Measurements from ENCODE around the gene TPST1. TPM values are rescaled to one million over a fixed set of nuclear protein-coding genes. Genes with fewer than 3 reads are reported as not detected.
"Not testable (repeated sequence)": the region's sequence is repeated elsewhere in the genome, so short reads cannot be mapped to it uniquely, and the experiment has no call there.

The TPST1 gene
- total RNA-seq, 1 donor from 2014 or later = 16.7 TPM

DNA sequence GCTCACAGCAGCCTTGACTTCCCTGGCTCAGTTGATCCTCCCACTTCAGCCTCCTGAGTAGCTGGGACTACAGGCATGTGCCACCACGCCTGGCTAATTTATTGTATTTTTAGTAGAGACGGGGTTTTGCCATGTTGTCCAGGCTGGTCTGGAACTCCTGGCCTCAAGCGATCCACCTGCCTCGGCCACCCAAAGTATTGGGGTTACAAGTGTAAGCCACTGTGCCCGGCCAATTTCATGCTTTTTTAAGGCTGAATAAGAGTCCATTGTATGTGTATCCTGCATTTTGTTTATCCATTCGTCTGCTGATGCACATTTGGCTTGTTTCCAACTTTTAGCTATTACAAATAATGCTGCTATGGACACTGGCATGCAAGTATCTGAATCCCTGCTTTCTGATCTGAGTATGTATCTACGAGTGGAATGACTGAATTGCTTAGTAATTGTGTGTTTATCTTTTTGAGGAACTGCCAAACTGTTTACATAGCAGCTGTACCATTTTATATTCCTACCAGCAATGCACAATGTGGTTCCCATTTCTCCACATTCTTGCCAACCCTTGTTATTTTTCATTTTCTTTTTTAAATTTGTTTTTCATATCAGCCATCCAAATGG, 37.3 kb upstream of the TPST1 start:
- Histone ChIP-seq H3K4me1 (no peaks in the 10 kb centered on the region), H3K9me3 (no peaks in the 10 kb centered on the region), H3K27me3 (ENCODE audit: low read depth) (no peaks in the 10 kb centered on the region), H3K4me3 (no peak overlapping the region), H3K36me3 (no peaks in the 10 kb centered on the region), H3K27ac (no peak overlapping the region)
- intact Hi-C loops (cut with DNase I) = no loop called here
- DNase-seq = no peak
- TF ChIP-seq, protein P1, sequence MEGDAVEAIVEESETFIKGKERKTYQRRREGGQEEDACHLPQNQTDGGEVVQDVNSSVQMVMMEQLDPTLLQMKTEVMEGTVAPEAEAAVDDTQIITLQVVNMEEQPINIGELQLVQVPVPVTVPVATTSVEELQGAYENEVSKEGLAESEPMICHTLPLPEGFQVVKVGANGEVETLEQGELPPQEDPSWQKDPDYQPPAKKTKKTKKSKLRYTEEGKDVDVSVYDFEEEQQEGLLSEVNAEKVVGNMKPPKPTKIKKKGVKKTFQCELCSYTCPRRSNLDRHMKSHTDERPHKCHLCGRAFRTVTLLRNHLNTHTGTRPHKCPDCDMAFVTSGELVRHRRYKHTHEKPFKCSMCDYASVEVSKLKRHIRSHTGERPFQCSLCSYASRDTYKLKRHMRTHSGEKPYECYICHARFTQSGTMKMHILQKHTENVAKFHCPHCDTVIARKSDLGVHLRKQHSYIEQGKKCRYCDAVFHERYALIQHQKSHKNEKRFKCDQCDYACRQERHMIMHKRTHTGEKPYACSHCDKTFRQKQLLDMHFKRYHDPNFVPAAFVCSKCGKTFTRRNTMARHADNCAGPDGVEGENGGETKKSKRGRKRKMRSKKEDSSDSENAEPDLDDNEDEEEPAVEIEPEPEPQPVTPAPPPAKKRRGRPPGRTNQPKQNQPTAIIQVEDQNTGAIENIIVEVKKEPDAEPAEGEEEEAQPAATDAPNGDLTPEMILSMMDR (IDR thresholded peaks at IDR 0.05) = no peak
- ATAC-seq = no peak

DNA sequence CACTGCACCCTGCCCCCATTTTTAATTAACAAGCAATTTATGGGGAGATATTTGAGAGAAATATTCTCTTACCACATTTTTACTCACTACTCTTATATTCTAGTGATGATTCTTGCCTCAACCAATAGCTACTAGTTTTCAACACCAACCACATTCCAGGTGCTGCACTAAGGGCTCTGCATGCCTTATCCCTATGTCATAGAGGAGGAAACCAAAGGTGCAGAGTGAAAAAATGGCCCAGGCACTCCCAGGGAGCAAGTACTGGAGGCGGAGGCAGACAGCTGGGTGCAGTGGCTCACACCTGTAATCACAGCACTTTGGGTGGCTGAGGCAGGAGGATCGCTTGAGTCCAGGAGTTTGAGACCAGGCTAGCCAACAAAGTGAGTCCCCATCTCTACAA, 35.5 kb upstream of the TPST1 start:
- Histone ChIP-seq H3K4me3 (no peak overlapping the region), H3K9me3 (no peaks in the 10 kb centered on the region)
- TF ChIP-seq, protein P1 (IDR thresholded peaks at IDR 0.05) = no peak

DNA sequence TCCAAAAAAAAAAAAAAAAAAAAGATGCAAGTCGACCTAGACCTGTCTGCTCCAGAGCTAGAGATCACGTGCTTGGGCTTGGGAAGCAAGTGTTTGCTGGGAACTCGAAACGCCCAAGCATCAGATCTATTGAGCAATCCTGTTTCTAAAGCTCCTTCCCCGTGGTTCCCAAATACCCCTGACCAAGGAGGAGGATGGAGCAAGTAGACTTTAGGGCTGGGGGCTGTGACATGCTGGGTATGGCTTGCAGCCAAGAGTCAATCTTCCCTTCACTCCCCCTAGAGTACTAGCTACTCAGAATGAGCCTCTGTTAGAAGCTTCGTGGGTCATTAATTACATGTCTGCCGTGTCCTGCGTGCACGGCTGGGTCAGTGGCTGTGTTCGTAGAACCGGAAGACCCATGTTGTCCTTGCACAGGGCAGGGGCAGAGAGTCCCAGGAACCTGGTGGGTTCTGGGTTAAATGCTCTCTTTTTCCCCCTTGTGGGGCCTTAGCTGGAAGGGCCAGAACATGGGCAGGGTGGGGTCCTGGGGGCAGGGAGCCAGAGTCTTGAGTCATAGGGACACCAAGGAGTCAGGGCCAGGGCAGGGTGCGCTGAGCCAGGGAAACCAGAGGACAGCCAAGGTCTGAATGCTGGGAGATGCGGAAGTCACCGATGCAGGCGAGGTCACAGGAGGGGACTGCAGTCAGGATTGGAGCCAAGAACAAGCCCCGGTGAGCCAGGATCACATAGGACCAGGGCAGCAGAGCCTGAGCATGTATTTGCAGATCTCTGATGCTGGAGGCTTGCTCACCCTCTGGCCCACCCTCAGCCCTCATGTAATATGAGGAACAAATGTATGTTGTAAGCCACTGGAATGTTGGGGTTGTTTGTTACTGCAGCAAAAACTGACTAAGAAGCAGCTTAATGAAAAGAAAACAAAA, 34.6 kb upstream of the TPST1 start:
- DNase-seq (peak; percentile 52), ATAC-seq (peak; percentile 69 to 87)
- Histone ChIP-seq H3K4me1 (no peaks in the 10 kb centered on the region), H3K9me3 (no peaks in the 10 kb centered on the region), H3K27ac (no peak overlapping the region), H3K36me3 (no peaks in the 10 kb centered on the region), H3K27me3 (ENCODE audit: low read depth) (no peaks in the 10 kb centered on the region), H3K4me3 (no peak overlapping the region)
- intact Hi-C loops (cut with DNase I) = no loop called here
- TF ChIP-seq, protein P1 (IDR thresholded peaks at IDR 0.05) = no peak

More for the DNA sequence above, 35.5 kb upstream of the TPST1 start:
- H3K27me3 ChIP-seq (ENCODE audit: low read depth) = no peaks in the 10 kb centered on the region
- no peak for ATAC-seq
- no peak overlapping the region for H3K27ac ChIP-seq
- intact Hi-C loops (cut with DNase I) = no loop called here
- no peaks in the 10 kb centered on the region for H3K36me3 ChIP-seq
- DNase-seq = no peak
- H3K4me1 ChIP-seq = no peaks in the 10 kb centered on the region

DNA sequence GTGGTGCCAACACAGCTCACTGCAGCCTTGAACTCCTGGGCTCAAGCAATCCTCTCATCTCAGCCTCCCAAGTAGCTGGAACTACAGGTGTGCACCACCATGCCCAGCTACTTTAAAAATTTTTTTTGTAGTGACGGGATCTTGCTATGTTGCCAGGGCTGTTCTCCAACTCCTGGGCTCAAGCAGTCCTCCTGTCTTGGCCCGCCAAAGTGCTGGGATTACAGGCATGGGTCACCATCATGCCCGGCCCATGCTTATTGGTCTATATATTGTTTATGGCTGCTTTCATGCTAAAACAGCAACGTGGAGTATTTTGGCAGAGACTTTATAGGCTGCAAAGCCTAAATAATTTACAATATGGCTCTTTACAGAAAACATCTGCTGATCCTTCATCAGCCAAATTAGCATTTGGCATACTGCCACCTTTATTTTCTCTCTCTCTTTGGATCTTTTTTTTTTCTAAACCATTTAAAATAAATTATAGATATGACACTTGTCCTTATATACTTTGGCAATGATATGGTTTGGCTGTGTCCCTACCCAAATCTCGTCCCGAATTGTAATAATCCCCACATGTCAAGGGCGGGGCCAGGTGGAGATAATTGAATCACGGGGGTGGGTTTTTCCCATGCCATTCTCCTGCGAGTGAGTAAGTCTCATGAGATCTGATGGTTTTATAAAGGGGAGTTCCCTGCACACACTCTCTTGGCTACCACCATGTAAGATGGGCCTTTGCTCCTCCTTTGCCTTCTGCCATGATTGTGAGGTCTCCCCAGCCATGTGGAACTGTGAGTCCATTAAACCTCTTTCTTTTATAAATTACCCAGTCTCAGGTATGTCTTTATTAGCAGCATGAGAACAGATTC, 32.4 kb upstream of the TPST1 start:
- H3K36me3 ChIP-seq; DNase-seq; H3K9me3 ChIP-seq; H3K27ac ChIP-seq; H3K27me3 ChIP-seq (ENCODE audit: low read depth); intact Hi-C loops (cut with DNase I); H3K4me3 ChIP-seq; ATAC-seq; H3K4me1 ChIP-seq: not testable (repeated sequence)

DNA sequence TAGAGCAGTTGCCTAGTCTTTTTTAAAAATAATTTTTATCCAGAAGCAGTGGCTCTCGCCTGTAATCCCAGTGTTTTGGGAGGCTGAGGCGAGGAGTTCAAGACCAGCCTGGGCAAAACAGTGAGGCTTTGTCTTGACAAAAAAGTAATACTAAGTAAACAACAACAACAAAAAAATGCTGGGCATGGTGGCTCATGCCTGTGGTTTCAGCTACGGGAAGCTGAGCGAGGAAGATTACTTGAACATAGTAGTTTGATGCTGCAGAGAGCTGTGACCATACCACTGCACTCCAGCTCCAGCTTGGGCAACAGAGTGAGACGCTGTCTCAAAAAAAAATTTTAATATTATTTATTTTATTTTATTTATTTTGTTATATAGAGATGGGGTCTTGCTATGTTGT, 31.3 kb upstream of the TPST1 start:
- intact Hi-C loops (cut with DNase I) = no loop called here
- no peak for DNase-seq

DNA sequence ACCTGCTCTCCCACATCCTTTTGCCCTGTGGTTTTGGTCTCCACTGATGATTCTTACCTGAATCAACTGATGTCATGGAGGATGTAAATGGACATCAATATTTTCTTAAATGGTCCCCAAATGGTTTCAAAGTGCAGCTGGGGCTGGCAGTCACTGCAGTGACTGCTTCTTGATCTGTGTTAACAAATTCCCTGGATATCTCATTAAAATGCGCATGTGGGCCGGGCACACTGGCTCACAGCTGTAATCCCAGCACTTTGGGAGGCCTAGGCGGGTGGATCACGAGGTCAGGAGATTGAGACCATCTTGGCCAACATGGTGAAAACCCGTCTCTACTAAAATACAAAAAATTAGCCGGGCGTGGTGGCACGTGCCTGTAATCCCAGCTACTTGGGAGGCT, 30.1 kb upstream of the TPST1 start:
- intact Hi-C loops (cut with DNase I) = not testable (repeated sequence)

More for the DNA sequence above, 31.3 kb upstream of the TPST1 start:
- Histone ChIP-seq H3K27me3 (ENCODE audit: low read depth) (no peaks in the 10 kb centered on the region), H3K27ac (no peak overlapping the region), H3K4me1 (no peaks in the 10 kb centered on the region), H3K4me3 (no peak overlapping the region), H3K9me3 (no peaks in the 10 kb centered on the region), H3K36me3 (no peaks in the 10 kb centered on the region)
- TF ChIP-seq, protein P1 (IDR thresholded peaks at IDR 0.05) = no peak
- no peak for ATAC-seq

More for the DNA sequence above, 30.1 kb upstream of the TPST1 start:
- not testable (repeated sequence) for H3K27ac ChIP-seq; H3K4me3 ChIP-seq; DNase-seq; H3K36me3 ChIP-seq; H3K27me3 ChIP-seq (ENCODE audit: low read depth); H3K4me1 ChIP-seq; H3K9me3 ChIP-seq; ATAC-seq
